GM23338 (cell line): Measurements from ENCODE around the gene USP6. TPM values are rescaled to one million over a fixed set of nuclear protein-coding genes. Genes with fewer than 3 reads are reported as not detected.
"Not testable (repeated sequence)": the region's sequence is repeated elsewhere in the genome, so short reads cannot be mapped to it uniquely, and the experiment has no call there.

Experiments
- ATAC-seq: fragments of 200-7000 bp; cut with Tn5 transposase; 3 replicates; pipeline ENCODE4 v1.9.1; 2020
- DNase-seq: peaks from one replicate; pipeline ENCODE4 v3.0.0-alpha.2; 2015; ENCODE audit warnings: low spot score
- H2AFZ ChIP-seq: fragments of 200-600 bp; sonication (generic); 2 replicates; pipeline ENCODE4 v1.8.0; 2016; ENCODE audit warnings: antibody characterized with exemption, mild to moderate bottlenecking, moderate library complexity
- H3F3A ChIP-seq: fragments of 200-600 bp; sonication (generic); replicated peaks from 2 replicates; pipeline ENCODE4 v1.8.0; 2017; ENCODE audit warnings: antibody characterized with exemption, mixed run types, low read depth
- H3K27ac ChIP-seq: fragments of 200-600 bp; sonication (generic); 2 replicates; pipeline ENCODE4 v1.6.1; 2016; ENCODE audit warnings: low read depth
- H3K27me3 ChIP-seq: fragments of 200-600 bp; sonication (generic); 2 replicates; pipeline ENCODE4 v1.8.0; 2016; ENCODE audit warnings: mild to moderate bottlenecking, mixed run types, moderate library complexity; ENCODE audit not compliant: insufficient read depth
- H3K36me3 ChIP-seq: fragments of 200-600 bp; sonication (generic); 2 replicates; pipeline ENCODE4 v1.8.0; 2016; ENCODE audit warnings: mild to moderate bottlenecking; ENCODE audit not compliant: insufficient read depth
- H3K4me1 ChIP-seq: fragments of 200-600 bp; sonication (generic); 2 replicates; pipeline ENCODE4 v1.8.0; 2016; ENCODE audit warnings: mild to moderate bottlenecking, moderate library complexity; ENCODE audit not compliant: insufficient read depth
- H3K4me2 ChIP-seq: fragments of 200-600 bp; sonication (generic); 2 replicates; pipeline ENCODE4 v1.7.1; 2017; ENCODE audit warnings: mixed run types
- H3K4me3 ChIP-seq: fragments of 200-600 bp; sonication (generic); 2 replicates; pipeline ENCODE4 v1.6.1; 2016; ENCODE audit warnings: mixed run types
- H3K79me2 ChIP-seq: fragments of 200-600 bp; sonication (generic); replicated peaks from 2 replicates; pipeline ENCODE4 v1.8.0; 2017; ENCODE audit warnings: mild to moderate bottlenecking; ENCODE audit not compliant: insufficient read depth
- H3K9me2 ChIP-seq: fragments of 200-600 bp; sonication (generic); 2 replicates; pipeline ENCODE4 v1.8.0; 2017; ENCODE audit not compliant: insufficient read depth
- H4K20me1 ChIP-seq: fragments of 200-600 bp; sonication (generic); replicated peaks from 2 replicates; pipeline ENCODE4 v1.8.0; 2017; ENCODE audit warnings: mild to moderate bottlenecking; ENCODE audit not compliant: insufficient read depth
- H3K27ac Mint-ChIP-seq: 2 replicates; pipeline ENCODE4 v1.8.0; 2020; ENCODE audit warnings: inconsistent platforms, mild to moderate bottlenecking, moderate library complexity, mixed read lengths
- H3K27me3 Mint-ChIP-seq: 3 replicates; pipeline ENCODE4 v1.8.0; 2022; ENCODE audit warnings: low read depth, mild to moderate bottlenecking, moderate library complexity, mixed read lengths, inconsistent platforms; ENCODE audit not compliant: insufficient read depth, poor library complexity
- H3K36me3 Mint-ChIP-seq: 3 replicates; pipeline ENCODE4 v1.8.0; 2021; ENCODE audit warnings: low read depth, mild to moderate bottlenecking, inconsistent platforms, moderate library complexity, mixed read lengths
- H3K4me1 Mint-ChIP-seq: 3 replicates; pipeline ENCODE4 v1.8.0; 2020; ENCODE audit warnings: mild to moderate bottlenecking, inconsistent platforms, mixed read lengths
- H3K4me3 Mint-ChIP-seq: 3 replicates; pipeline ENCODE4 v1.8.0; 2021; ENCODE audit warnings: moderate library complexity, mild to moderate bottlenecking, inconsistent platforms, mixed read lengths
- H3K9me3 Mint-ChIP-seq: 3 replicates; pipeline ENCODE4 v1.8.0; 2020; ENCODE audit warnings: moderate library complexity, mild to moderate bottlenecking, inconsistent platforms, mixed read lengths
- CTCF ChIP-seq, 2 experiments: fragments of 200-600 bp in 1 of 2; sonication (generic) in 1 of 2; conservative IDR thresholded peaks; 2 replicates each; pipeline versions ENCODE4 v1.5.1 to v1.6.1; 2016 to 2017; ENCODE audit warnings: antibody characterized with exemption in 2 of 2, low read depth in 2 of 2, mild to moderate bottlenecking in 2 of 2, moderate library complexity in 1 of 2
- ETS1 ChIP-seq: IDR thresholded peaks from 2 replicates; pipeline ENCODE4 v1.6.1; 2016; ENCODE audit warnings: antibody characterized with exemption
- EZH2 ChIP-seq: fragments of 200-600 bp; sonication (generic); IDR thresholded peaks from one replicate; pipeline ENCODE4 v1.8.0; 2017; ENCODE audit warnings: antibody characterized with exemption, mild to moderate bottlenecking, low read depth; ENCODE audit not compliant: unreplicated experiment
- EZH2phosphoT487 ChIP-seq: fragments of 200-600 bp; sonication (generic); IDR thresholded peaks from one replicate; pipeline ENCODE4 v1.8.1; 2018; ENCODE audit warnings: antibody characterized with exemption; ENCODE audit not compliant: unreplicated experiment
- JUNB ChIP-seq: IDR thresholded peaks from one replicate; pipeline ENCODE4 v1.6.1; 2016; ENCODE audit warnings: antibody characterized with exemption; ENCODE audit not compliant: unreplicated experiment
- NANOG ChIP-seq: IDR thresholded peaks from 2 replicates; pipeline ENCODE4 v1.6.1; 2016; ENCODE audit warnings: antibody characterized with exemption, borderline replicate concordance
- REST ChIP-seq: IDR thresholded peaks from one replicate; pipeline ENCODE4 v1.6.1; 2018; ENCODE audit warnings: antibody characterized with exemption; ENCODE audit not compliant: unreplicated experiment
- STAT1 ChIP-seq: IDR thresholded peaks from one replicate; pipeline ENCODE4 v1.6.1; 2016; ENCODE audit warnings: antibody characterized with exemption; ENCODE audit not compliant: unreplicated experiment
- polyA plus RNA-seq: library from polyadenylated mRNA; unstranded; fragments of >200 nt; fragmentation: Nextera tagmentation; extraction: Ambion mirVana; gene quantifications from 2 replicates; pipeline ENCODE4 v1.2.1, GENCODE V29; 2016
- total RNA-seq: library from RNA; depleted of rRNA; stranded (reverse); fragments of >200 nt; shearing (Covaris generic); gene quantifications from 2 replicates; pipeline ENCODE4 v1.2.3, GENCODE V29; 2014

USP6 gene
- total and polyA plus RNA-seq, 2 experiments from 2014 or later, result 0.94 to 1.3 TPM

GRCh38 chr17:5164436-5164835, 48.6 kb downstream of the USP6 start:
- no peak overlapping the region for H3K27ac ChIP-seq
- H3K27ac Mint-ChIP-seq, result no peak overlapping the region
- no peak for DNase-seq
- TF ChIP-seq ETS1 (no peak), EZH2phosphoT487 (no peak), CTCF (conservative IDR thresholded peaks at IDR 0.05; ENCODE audit: low read depth in 2 of 2) (no peak), JUNB (no peak), REST (no peak), EZH2 (no peak), NANOG (no peak), STAT1 (no peak)
- H3K4me1 ChIP-seq, result no peaks in the 10 kb centered on the region
- H3K9me3 Mint-ChIP-seq, result no peaks in the 10 kb centered on the region
- H3K4me3 Mint-ChIP-seq, result no peak overlapping the region
- H3K27me3 Mint-ChIP-seq, result no peaks in the 10 kb centered on the region
- H3K36me3 ChIP-seq, result no peaks in the 10 kb centered on the region
- H3K79me2 ChIP-seq, result no peaks in the 10 kb centered on the region
- no peaks in the 10 kb centered on the region for H3K9me2 ChIP-seq
- no peak overlapping the region for H3K4me2 ChIP-seq
- H3K27me3 ChIP-seq, result no peaks in the 10 kb centered on the region
- H3K4me1 Mint-ChIP-seq, result peaks cover 8% of the 10 kb centered on the region; the same call in 2 of the 3 replicates
- H3K36me3 Mint-ChIP-seq, result no peaks in the 10 kb centered on the region
- ATAC-seq, result no peak
- no peaks in the 10 kb centered on the region for H4K20me1 ChIP-seq
- H3K4me3 ChIP-seq, result no peak overlapping the region
- no peak overlapping the region for H2AFZ ChIP-seq
- no peaks in the 10 kb centered on the region for H3F3A ChIP-seq

- not testable (repeated sequence) for H3K4me1 Mint-ChIP-seq, H3K4me3 ChIP-seq, H3K4me2 ChIP-seq, H3K27ac ChIP-seq, H3K36me3 Mint-ChIP-seq, H3K27me3 ChIP-seq, H3K27me3 Mint-ChIP-seq, H3K36me3 ChIP-seq, H2AFZ ChIP-seq, H3K79me2 ChIP-seq, H3F3A ChIP-seq, H3K9me2 ChIP-seq, ATAC-seq, H3K9me3 Mint-ChIP-seq, H3K4me3 Mint-ChIP-seq, H3K27ac Mint-ChIP-seq, DNase-seq, H3K4me1 ChIP-seq, H4K20me1 ChIP-seq
Measured at GRCh38 chr17:5165791-5166564, 50.1 kb downstream of the USP6 start.

GRCh38 chr17:5175027-5175426, 59.2 kb downstream of the USP6 start:
- Mint-ChIP-seq H3K36me3 (peaks cover 56% of the 10 kb centered on the region), H3K9me3 (peaks cover 52% of the 10 kb centered on the region)
- not testable (repeated sequence) for H4K20me1 ChIP-seq, H3K27ac Mint-ChIP-seq, H3K4me1 Mint-ChIP-seq, H3K27ac ChIP-seq, H2AFZ ChIP-seq, H3K4me3 ChIP-seq, DNase-seq, H3F3A ChIP-seq, H3K4me3 Mint-ChIP-seq, H3K79me2 ChIP-seq, H3K9me2 ChIP-seq, H3K4me2 ChIP-seq, ATAC-seq, H3K27me3 ChIP-seq, H3K4me1 ChIP-seq, H3K27me3 Mint-ChIP-seq
- peaks cover 16% of the 10 kb centered on the region; the same call in 1 of the 2 replicates for H3K36me3 ChIP-seq
